GM23338 (cell line): ENCODE data around the gene GCC1. TPM values are rescaled to one million over a fixed set of nuclear protein-coding genes. Genes with fewer than 3 reads are reported as not detected.

Experiments
- ATAC-seq: fragments of 200-7000 bp; cut with Tn5 transposase; 3 replicates; pipeline ENCODE4 v1.9.1; 2020
- DNase-seq: peaks from one replicate; pipeline ENCODE4 v3.0.0-alpha.2; 2015; ENCODE audit warnings: low spot score
- H2AFZ ChIP-seq: fragments of 200-600 bp; sonication (generic); 2 replicates; pipeline ENCODE4 v1.8.0; 2016; ENCODE audit warnings: antibody characterized with exemption, mild to moderate bottlenecking, moderate library complexity
- H3F3A ChIP-seq: fragments of 200-600 bp; sonication (generic); replicated peaks from 2 replicates; pipeline ENCODE4 v1.8.0; 2017; ENCODE audit warnings: antibody characterized with exemption, mixed run types, low read depth
- H3K27ac ChIP-seq: fragments of 200-600 bp; sonication (generic); 2 replicates; pipeline ENCODE4 v1.6.1; 2016; ENCODE audit warnings: low read depth
- H3K27me3 ChIP-seq: fragments of 200-600 bp; sonication (generic); 2 replicates; pipeline ENCODE4 v1.8.0; 2016; ENCODE audit warnings: mild to moderate bottlenecking, mixed run types, moderate library complexity; ENCODE audit not compliant: insufficient read depth
- H3K36me3 ChIP-seq: fragments of 200-600 bp; sonication (generic); 2 replicates; pipeline ENCODE4 v1.8.0; 2016; ENCODE audit warnings: mild to moderate bottlenecking; ENCODE audit not compliant: insufficient read depth
- H3K4me1 ChIP-seq: fragments of 200-600 bp; sonication (generic); 2 replicates; pipeline ENCODE4 v1.8.0; 2016; ENCODE audit warnings: mild to moderate bottlenecking, moderate library complexity; ENCODE audit not compliant: insufficient read depth
- H3K4me2 ChIP-seq: fragments of 200-600 bp; sonication (generic); 2 replicates; pipeline ENCODE4 v1.7.1; 2017; ENCODE audit warnings: mixed run types
- H3K4me3 ChIP-seq: fragments of 200-600 bp; sonication (generic); 2 replicates; pipeline ENCODE4 v1.6.1; 2016; ENCODE audit warnings: mixed run types
- H3K79me2 ChIP-seq: fragments of 200-600 bp; sonication (generic); replicated peaks from 2 replicates; pipeline ENCODE4 v1.8.0; 2017; ENCODE audit warnings: mild to moderate bottlenecking; ENCODE audit not compliant: insufficient read depth
- H3K9me2 ChIP-seq: fragments of 200-600 bp; sonication (generic); 2 replicates; pipeline ENCODE4 v1.8.0; 2017; ENCODE audit not compliant: insufficient read depth
- H4K20me1 ChIP-seq: fragments of 200-600 bp; sonication (generic); replicated peaks from 2 replicates; pipeline ENCODE4 v1.8.0; 2017; ENCODE audit warnings: mild to moderate bottlenecking; ENCODE audit not compliant: insufficient read depth
- H3K27ac Mint-ChIP-seq: 2 replicates; pipeline ENCODE4 v1.8.0; 2020; ENCODE audit warnings: inconsistent platforms, mild to moderate bottlenecking, moderate library complexity, mixed read lengths
- H3K27me3 Mint-ChIP-seq: 3 replicates; pipeline ENCODE4 v1.8.0; 2022; ENCODE audit warnings: low read depth, mild to moderate bottlenecking, moderate library complexity, mixed read lengths, inconsistent platforms; ENCODE audit not compliant: insufficient read depth, poor library complexity
- H3K36me3 Mint-ChIP-seq: 3 replicates; pipeline ENCODE4 v1.8.0; 2021; ENCODE audit warnings: low read depth, mild to moderate bottlenecking, inconsistent platforms, moderate library complexity, mixed read lengths
- H3K4me1 Mint-ChIP-seq: 3 replicates; pipeline ENCODE4 v1.8.0; 2020; ENCODE audit warnings: mild to moderate bottlenecking, inconsistent platforms, mixed read lengths
- H3K4me3 Mint-ChIP-seq: 3 replicates; pipeline ENCODE4 v1.8.0; 2021; ENCODE audit warnings: moderate library complexity, mild to moderate bottlenecking, inconsistent platforms, mixed read lengths
- H3K9me3 Mint-ChIP-seq: 3 replicates; pipeline ENCODE4 v1.8.0; 2020; ENCODE audit warnings: moderate library complexity, mild to moderate bottlenecking, inconsistent platforms, mixed read lengths
- CREB1 ChIP-seq: fragments of 250-450 bp; sonication (Bioruptor Pico); IDR thresholded peaks from 2 replicates; pipeline ENCODE4 v1.5.0; 2020; ENCODE audit warnings: low read depth, mild to moderate bottlenecking, moderate library complexity
- CTCF ChIP-seq, 2 experiments: fragments of 200-600 bp in 1 of 2; sonication (generic) in 1 of 2; conservative IDR thresholded peaks; 2 replicates each; pipeline versions ENCODE4 v1.5.1 to v1.6.1; 2016 to 2017; ENCODE audit warnings: antibody characterized with exemption in 2 of 2, low read depth in 2 of 2, mild to moderate bottlenecking in 2 of 2, moderate library complexity in 1 of 2
- JUNB ChIP-seq: IDR thresholded peaks from one replicate; pipeline ENCODE4 v1.6.1; 2016; ENCODE audit warnings: antibody characterized with exemption; ENCODE audit not compliant: unreplicated experiment
- POLR2AphosphoS5 ChIP-seq: IDR thresholded peaks from 2 replicates; pipeline ENCODE4 v1.6.1; 2016; ENCODE audit warnings: antibody characterized with exemption, low read depth
- REST ChIP-seq: IDR thresholded peaks from one replicate; pipeline ENCODE4 v1.6.1; 2018; ENCODE audit warnings: antibody characterized with exemption; ENCODE audit not compliant: unreplicated experiment
- STAT1 ChIP-seq: IDR thresholded peaks from one replicate; pipeline ENCODE4 v1.6.1; 2016; ENCODE audit warnings: antibody characterized with exemption; ENCODE audit not compliant: unreplicated experiment
- polyA plus RNA-seq: library from polyadenylated mRNA; unstranded; fragments of >200 nt; fragmentation: Nextera tagmentation; extraction: Ambion mirVana; gene quantifications from 2 replicates; pipeline ENCODE4 v1.2.1, GENCODE V29; 2016
- total RNA-seq: library from RNA; depleted of rRNA; stranded (reverse); fragments of >200 nt; shearing (Covaris generic); gene quantifications from 2 replicates; pipeline ENCODE4 v1.2.3, GENCODE V29; 2014
- TF ChIP-seq, protein P1 (sequence below): fragments of 250-450 bp; sonication (Bioruptor Pico); IDR thresholded peaks from 2 replicates; pipeline ENCODE4 v1.5.0; 2020; ENCODE audit warnings: mild to moderate bottlenecking, moderate library complexity

GCC1 gene
- total and polyA plus RNA-seq, 2 experiments from 2014 or later, result 3.2 to 17.6 TPM

DNA sequence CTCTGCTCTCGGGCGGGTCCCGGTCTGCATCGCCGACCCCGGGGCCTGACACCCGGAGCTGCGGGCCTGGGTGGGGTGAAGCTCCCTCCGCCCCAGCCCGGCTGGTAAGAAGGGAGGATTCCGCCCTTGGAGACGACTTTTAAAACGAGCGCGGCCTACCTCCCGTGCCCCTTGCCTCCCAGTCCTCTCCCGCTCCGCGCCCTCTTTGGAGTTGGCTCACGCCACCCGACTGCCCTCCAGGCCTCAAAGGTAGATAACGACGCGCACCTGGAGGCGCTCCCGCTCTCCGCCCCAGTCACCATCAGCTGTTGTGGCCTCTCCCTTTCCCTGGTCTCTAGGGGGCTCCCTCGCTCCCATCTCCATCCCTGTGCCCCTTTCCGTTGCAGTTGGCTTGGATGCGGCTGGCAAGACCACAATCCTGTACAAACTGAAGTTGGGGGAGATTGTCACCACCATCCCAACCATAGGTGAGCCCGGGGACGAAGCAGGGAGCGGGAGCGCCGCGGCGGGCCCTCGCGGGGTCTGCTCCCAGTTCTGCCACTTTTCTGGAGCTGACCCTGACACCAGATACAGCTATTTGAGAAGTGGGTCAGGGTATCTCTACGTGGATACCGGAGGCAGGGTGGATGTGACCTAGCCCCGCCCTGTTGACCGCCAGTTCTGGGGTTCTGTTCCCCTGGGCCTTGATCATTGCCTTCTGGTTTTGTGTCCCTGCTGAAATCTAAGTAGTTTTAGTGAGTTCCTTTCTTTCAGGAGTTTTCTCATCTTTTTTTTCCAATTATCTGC, 3.5 kb upstream of the GCC1 start:
- peak; percentile 72 for ATAC-seq
- H3K4me3 ChIP-seq, result peak overlapping the region; percentile 97
- no peak for TF ChIP-seq STAT1
- TF ChIP-seq REST, result no peak
- TF ChIP-seq CTCF (conservative IDR thresholded peaks at IDR 0.05; ENCODE audit: low read depth in 2 of 2), result peak; percentile 62 to 92
- TF ChIP-seq CREB1 (CRISPR knock-in tag), result peak; percentile 31; the same call in 1 of the 2 replicates
- TF ChIP-seq JUNB, result no peak
- TF ChIP-seq, protein P1, sequence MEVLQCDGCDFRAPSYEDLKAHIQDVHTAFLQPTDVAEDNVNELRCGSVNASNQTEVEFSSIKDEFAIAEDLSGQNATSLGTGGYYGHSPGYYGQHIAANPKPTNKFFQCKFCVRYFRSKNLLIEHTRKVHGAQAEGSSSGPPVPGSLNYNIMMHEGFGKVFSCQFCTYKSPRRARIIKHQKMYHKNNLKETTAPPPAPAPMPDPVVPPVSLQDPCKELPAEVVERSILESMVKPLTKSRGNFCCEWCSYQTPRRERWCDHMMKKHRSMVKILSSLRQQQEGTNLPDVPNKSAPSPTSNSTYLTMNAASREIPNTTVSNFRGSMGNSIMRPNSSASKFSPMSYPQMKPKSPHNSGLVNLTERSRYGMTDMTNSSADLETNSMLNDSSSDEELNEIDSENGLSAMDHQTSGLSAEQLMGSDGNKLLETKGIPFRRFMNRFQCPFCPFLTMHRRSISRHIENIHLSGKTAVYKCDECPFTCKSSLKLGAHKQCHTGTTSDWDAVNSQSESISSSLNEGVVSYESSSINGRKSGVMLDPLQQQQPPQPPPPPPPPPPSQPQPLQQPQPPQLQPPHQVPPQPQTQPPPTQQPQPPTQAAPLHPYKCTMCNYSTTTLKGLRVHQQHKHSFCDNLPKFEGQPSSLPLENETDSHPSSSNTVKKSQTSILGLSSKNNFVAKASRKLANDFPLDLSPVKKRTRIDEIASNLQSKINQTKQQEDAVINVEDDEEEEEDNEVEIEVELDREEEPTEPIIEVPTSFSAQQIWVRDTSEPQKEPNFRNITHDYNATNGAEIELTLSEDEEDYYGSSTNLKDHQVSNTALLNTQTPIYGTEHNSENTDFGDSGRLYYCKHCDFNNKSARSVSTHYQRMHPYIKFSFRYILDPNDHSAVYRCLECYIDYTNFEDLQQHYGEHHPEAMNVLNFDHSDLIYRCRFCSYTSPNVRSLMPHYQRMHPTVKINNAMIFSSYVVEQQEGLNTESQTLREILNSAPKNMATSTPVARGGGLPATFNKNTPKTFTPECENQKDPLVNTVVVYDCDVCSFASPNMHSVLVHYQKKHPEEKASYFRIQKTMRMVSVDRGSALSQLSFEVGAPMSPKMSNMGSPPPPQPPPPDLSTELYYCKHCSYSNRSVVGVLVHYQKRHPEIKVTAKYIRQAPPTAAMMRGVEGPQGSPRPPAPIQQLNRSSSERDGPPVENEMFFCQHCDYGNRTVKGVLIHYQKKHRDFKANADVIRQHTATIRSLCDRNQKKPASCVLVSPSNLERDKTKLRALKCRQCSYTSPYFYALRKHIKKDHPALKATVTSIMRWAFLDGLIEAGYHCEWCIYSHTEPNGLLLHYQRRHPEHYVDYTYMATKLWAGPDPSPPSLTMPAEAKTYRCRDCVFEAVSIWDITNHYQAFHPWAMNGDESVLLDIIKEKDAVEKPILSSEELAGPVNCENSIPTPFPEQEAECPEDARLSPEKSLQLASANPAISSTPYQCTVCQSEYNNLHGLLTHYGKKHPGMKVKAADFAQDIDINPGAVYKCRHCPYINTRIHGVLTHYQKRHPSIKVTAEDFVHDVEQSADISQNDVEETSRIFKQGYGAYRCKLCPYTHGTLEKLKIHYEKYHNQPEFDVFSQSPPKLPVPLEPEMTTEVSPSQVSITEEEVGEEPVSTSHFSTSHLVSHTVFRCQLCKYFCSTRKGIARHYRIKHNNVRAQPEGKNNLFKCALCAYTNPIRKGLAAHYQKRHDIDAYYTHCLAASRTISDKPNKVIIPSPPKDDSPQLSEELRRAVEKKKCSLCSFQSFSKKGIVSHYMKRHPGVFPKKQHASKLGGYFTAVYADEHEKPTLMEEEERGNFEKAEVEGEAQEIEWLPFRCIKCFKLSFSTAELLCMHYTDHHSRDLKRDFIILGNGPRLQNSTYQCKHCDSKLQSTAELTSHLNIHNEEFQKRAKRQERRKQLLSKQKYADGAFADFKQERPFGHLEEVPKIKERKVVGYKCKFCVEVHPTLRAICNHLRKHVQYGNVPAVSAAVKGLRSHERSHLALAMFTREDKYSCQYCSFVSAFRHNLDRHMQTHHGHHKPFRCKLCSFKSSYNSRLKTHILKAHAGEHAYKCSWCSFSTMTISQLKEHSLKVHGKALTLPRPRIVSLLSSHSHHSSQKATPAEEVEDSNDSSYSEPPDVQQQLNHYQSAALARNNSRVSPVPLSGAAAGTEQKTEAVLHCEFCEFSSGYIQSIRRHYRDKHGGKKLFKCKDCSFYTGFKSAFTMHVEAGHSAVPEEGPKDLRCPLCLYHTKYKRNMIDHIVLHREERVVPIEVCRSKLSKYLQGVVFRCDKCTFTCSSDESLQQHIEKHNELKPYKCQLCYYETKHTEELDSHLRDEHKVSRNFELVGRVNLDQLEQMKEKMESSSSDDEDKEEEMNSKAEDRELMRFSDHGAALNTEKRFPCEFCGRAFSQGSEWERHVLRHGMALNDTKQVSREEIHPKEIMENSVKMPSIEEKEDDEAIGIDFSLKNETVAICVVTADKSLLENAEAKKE (CRISPR knock-in tag), result no peak
- no peak for TF ChIP-seq POLR2AphosphoS5
- H3K36me3 Mint-ChIP-seq, result peaks cover 31% of the 10 kb centered on the region
- H3K36me3 ChIP-seq, result peaks cover 10% of the 10 kb centered on the region
- peak overlapping the region; percentile 93 for H3K27ac Mint-ChIP-seq
- H3K4me1 Mint-ChIP-seq, result peaks cover 23% of the 10 kb centered on the region
- peaks cover 24% of the 10 kb centered on the region for H3K27me3 ChIP-seq
- peaks cover 24% of the 10 kb centered on the region for H3K79me2 ChIP-seq
- H3K4me1 ChIP-seq, result peaks cover 27% of the 10 kb centered on the region
- H3K27me3 Mint-ChIP-seq, result peaks cover 37% of the 10 kb centered on the region
- peaks cover 16% of the 10 kb centered on the region for H4K20me1 ChIP-seq
- DNase-seq, result peak; percentile 91
- H3K9me3 Mint-ChIP-seq, result no peaks in the 10 kb centered on the region; the same call in 2 of the 3 replicates
- no peaks in the 10 kb centered on the region for H3K9me2 ChIP-seq
- peak overlapping the region; percentile 76; the same call in 1 of the 2 replicates for H3K27ac ChIP-seq
- H3K4me3 Mint-ChIP-seq, result peak overlapping the region; percentile 90
- peak overlapping the region; percentile 98 for H3K4me2 ChIP-seq
- peak overlapping the region; percentile 91 for H2AFZ ChIP-seq
- H3F3A ChIP-seq, result peaks cover 8% of the 10 kb centered on the region
